Lower leg skin (tissue), 3 donors: ENCODE data around the gene CSN2.

Source experiments
- POLR2A ChIP-seq, 2 donors: fragments of 450-650 bp; IDR thresholded peaks; one replicate each; pipeline ENCODE4 v1.6.1; 2016 to 2017; ENCODE audit warnings: antibody characterized with exemption in 2 of 2, mild to moderate bottlenecking in 1 of 2, moderate library complexity in 1 of 2
- TF ChIP-seq, protein P1 (sequence below), 3 donors: fragments of 450-650 bp; IDR thresholded peaks; one replicate each; pipeline ENCODE4 v1.5.1; 2016; ENCODE audit warnings: antibody characterized with exemption in 3 of 3, mild to moderate bottlenecking in 3 of 3, moderate library complexity in 2 of 3

- TF ChIP-seq POLR2A (IDR thresholded peaks at IDR 0.05) = no peak
- TF ChIP-seq, protein P1, sequence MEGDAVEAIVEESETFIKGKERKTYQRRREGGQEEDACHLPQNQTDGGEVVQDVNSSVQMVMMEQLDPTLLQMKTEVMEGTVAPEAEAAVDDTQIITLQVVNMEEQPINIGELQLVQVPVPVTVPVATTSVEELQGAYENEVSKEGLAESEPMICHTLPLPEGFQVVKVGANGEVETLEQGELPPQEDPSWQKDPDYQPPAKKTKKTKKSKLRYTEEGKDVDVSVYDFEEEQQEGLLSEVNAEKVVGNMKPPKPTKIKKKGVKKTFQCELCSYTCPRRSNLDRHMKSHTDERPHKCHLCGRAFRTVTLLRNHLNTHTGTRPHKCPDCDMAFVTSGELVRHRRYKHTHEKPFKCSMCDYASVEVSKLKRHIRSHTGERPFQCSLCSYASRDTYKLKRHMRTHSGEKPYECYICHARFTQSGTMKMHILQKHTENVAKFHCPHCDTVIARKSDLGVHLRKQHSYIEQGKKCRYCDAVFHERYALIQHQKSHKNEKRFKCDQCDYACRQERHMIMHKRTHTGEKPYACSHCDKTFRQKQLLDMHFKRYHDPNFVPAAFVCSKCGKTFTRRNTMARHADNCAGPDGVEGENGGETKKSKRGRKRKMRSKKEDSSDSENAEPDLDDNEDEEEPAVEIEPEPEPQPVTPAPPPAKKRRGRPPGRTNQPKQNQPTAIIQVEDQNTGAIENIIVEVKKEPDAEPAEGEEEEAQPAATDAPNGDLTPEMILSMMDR (IDR thresholded peaks at IDR 0.05) = no peak
These were observed 13.9 kb downstream of the CSN2 start for GRCh38 chr4:69951602-69952001.
